ENCODE measurements around the gene AARS2.

DNA sequence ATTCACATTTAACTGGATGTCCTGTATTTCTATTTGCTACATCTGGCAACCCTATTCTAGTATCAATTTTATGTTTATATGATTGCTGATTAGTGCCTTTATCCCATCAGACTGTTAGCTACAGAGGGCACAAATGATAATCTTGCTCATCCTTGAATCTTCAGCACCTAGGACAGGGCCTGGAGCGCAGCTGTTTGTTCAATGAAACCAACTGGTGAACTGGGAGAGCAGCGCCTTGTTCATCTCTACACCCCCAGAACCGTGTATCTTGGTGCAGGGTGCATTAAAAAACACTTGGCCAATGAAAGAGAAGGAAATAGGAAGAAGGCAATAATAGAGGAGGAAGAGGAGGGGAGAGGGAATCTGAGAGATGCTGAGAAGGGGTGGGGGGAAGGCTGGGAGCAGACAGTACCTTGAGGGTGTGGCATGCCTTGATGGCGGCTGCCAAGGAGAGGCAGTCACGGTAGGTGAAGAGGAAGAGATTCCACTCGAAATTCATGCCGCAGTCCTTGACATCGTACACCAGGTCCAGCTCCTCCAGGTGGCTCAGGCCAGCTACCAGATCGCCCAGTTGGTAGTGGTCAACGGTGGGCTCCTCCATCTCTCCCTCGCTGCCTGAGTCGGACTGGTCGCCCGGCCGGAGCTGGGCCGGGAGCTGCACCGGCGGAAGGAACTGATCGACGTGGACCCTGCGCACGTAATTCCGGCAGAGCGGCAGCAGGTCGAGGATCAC lies 27.4 kb downstream of the AARS2 start:
- TF ChIP-seq, protein P1, sequence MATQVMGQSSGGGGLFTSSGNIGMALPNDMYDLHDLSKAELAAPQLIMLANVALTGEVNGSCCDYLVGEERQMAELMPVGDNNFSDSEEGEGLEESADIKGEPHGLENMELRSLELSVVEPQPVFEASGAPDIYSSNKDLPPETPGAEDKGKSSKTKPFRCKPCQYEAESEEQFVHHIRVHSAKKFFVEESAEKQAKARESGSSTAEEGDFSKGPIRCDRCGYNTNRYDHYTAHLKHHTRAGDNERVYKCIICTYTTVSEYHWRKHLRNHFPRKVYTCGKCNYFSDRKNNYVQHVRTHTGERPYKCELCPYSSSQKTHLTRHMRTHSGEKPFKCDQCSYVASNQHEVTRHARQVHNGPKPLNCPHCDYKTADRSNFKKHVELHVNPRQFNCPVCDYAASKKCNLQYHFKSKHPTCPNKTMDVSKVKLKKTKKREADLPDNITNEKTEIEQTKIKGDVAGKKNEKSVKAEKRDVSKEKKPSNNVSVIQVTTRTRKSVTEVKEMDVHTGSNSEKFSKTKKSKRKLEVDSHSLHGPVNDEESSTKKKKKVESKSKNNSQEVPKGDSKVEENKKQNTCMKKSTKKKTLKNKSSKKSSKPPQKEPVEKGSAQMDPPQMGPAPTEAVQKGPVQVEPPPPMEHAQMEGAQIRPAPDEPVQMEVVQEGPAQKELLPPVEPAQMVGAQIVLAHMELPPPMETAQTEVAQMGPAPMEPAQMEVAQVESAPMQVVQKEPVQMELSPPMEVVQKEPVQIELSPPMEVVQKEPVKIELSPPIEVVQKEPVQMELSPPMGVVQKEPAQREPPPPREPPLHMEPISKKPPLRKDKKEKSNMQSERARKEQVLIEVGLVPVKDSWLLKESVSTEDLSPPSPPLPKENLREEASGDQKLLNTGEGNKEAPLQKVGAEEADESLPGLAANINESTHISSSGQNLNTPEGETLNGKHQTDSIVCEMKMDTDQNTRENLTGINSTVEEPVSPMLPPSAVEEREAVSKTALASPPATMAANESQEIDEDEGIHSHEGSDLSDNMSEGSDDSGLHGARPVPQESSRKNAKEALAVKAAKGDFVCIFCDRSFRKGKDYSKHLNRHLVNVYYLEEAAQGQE (IDR thresholded peaks at IDR 0.05; ENCODE audit: insufficient read depth in 1 of 2, low read depth in 2 of 2, low read length in 2 of 2), result peak; percentile 87 to 95
- TF ChIP-seq POLR2AphosphoS5 (IDR thresholded peaks at IDR 0.05; ENCODE audit: low read depth, low read length), result no peak

Data from PFSK-1 (cell line).